Cardiac septum (tissue), 1 donor: ENCODE measurements around the gene HSF2BP. TPM values are rescaled to one million over a fixed set of nuclear protein-coding genes. Genes with fewer than 3 reads are reported as not detected.
"Not testable (repeated sequence)": the region's sequence is repeated elsewhere in the genome, so short reads cannot be mapped to it uniquely, and the experiment has no call there.

Experiments
- DNase-seq: peaks from one replicate; pipeline ENCODE4 v3.0.0-alpha.2; 2020; ENCODE audit warnings: low spot score
- intact Hi-C: fragments of 100-400 bp; cut with DNase I; formaldehyde crosslinking; loops from one replicate; pipeline ENCODE4 v1.14.0; 2022
- total RNA-seq: library from RNA; stranded (reverse); fragmentation: NEBNext Ultra II Directional; extraction: Animal tissue kit (Norgen Biotek cat#: 25700); gene quantifications from one replicate; pipeline ENCODE4 v1.2.1, GENCODE V29; 2021
- donor health status: DM: no; HTN: no; CAD: no.

The HSF2BP gene
- total RNA-seq, 1 donor from 2014 or later = not detected

GRCh38 chr21:43632373-43632905 lies 26.8 kb downstream of the HSF2BP start:
- DNase-seq = no peak
- intact Hi-C loops = no loop called here

GRCh38 chr21:43631411-43632107 lies 27.7 kb downstream of the HSF2BP start:
- no peak for DNase-seq
- intact Hi-C loops = no loop called here

GRCh38 chr21:43627527-43627926 lies 31.8 kb downstream of the HSF2BP start:
- no peak for DNase-seq
- intact Hi-C loops = no loop called here

- DNase-seq = no peak
- intact Hi-C loops = no loop called here
Measured at GRCh38 chr21:43626390-43626789, 32.9 kb downstream of the HSF2BP start.

- no peak for DNase-seq
- intact Hi-C loops = no loop called here
Measured at GRCh38 chr21:43624339-43624738, 34.9 kb downstream of the HSF2BP start.

- intact Hi-C loops = no loop called here
- DNase-seq = no peak
Measured at GRCh38 chr21:43623588-43623987, 35.7 kb downstream of the HSF2BP start.

- intact Hi-C loops = no loop called here
- DNase-seq = no peak
Measured at GRCh38 chr21:43622796-43623195, 36.5 kb downstream of the HSF2BP start.

GRCh38 chr21:43619856-43620255 lies 39.4 kb downstream of the HSF2BP start:
- intact Hi-C loops = no loop called here
- DNase-seq = no peak

- no peak for DNase-seq
- intact Hi-C loops = no loop called here
Measured at GRCh38 chr21:43619344-43619743, 39.9 kb downstream of the HSF2BP start.

- DNase-seq = no peak
- intact Hi-C loops = no loop called here
Measured at GRCh38 chr21:43618940-43619339, 40.3 kb downstream of the HSF2BP start.

GRCh38 chr21:43616861-43617260 lies 42.4 kb downstream of the HSF2BP start:
- DNase-seq, intact Hi-C loops: not testable (repeated sequence)

GRCh38 chr21:43614839-43615238 lies 44.4 kb downstream of the HSF2BP start:
- intact Hi-C loops = no loop called here
- DNase-seq = no peak

- intact Hi-C loops = no loop called here
- DNase-seq = no peak
Measured at GRCh38 chr21:43613755-43614638, 45.3 kb downstream of the HSF2BP start.

- intact Hi-C loops = no loop called here
- no peak for DNase-seq
Measured at GRCh38 chr21:43611598-43612369, 47.5 kb downstream of the HSF2BP start.

- intact Hi-C loops = no loop called here
- DNase-seq = no peak
Measured at GRCh38 chr21:43609501-43610340, 49.6 kb downstream of the HSF2BP start.

GRCh38 chr21:43608664-43609063 lies 50.6 kb downstream of the HSF2BP start:
- DNase-seq = no peak
- intact Hi-C loops = no loop called here

- DNase-seq = no peak
- intact Hi-C loops = no loop called here
Measured at GRCh38 chr21:43608225-43608624, 51.1 kb downstream of the HSF2BP start.

GRCh38 chr21:43605320-43606215 lies 53.7 kb downstream of the HSF2BP start:
- DNase-seq = no peak
- intact Hi-C loops = no loop called here
